Aorta (tissue), 5 donors: Measurements from ENCODE around the gene HOGA1. TPM values are rescaled to one million over a fixed set of nuclear protein-coding genes. Genes with fewer than 3 reads are reported as not detected.
"Not testable (repeated sequence)": the region's sequence is repeated elsewhere in the genome, so short reads cannot be mapped to it uniquely, and the experiment has no call there.

ENCODE experiments used
- ATAC-seq: fragments of 200-7000 bp; cut with Tn5 transposase; one replicate; pipeline ENCODE4 v1.9.1; 2022; ENCODE audit warnings: moderate library complexity; ENCODE audit not compliant: low FRiP score
- DNase-seq, 2 donors: peaks; one replicate each; pipeline ENCODE4 v3.0.0-alpha.2; 2020
- H3K27ac ChIP-seq, 2 donors: one replicate each; pipeline ENCODE4 v1.5.1; 2013; ENCODE audit warnings: low read length in 2 of 2, mild to moderate bottlenecking in 2 of 2, moderate library complexity in 2 of 2, control low read depth in 1 of 2, inconsistent platforms in 1 of 2, low read depth in 1 of 2
- H3K27me3 ChIP-seq, 2 donors: one replicate each; pipeline ENCODE4 v1.6.1; 2013; ENCODE audit warnings: control low read depth in 1 of 2, low read length in 1 of 2, mild to moderate bottlenecking in 1 of 2, moderate library complexity in 1 of 2; ENCODE audit not compliant: insufficient read depth in 2 of 2, control insufficient read depth in 1 of 2
- H3K36me3 ChIP-seq, 2 donors: one replicate each; pipeline ENCODE4 v1.6.1; 2013; ENCODE audit warnings: control low read depth in 1 of 2, low read length in 1 of 2, mild to moderate bottlenecking in 1 of 2; ENCODE audit not compliant: insufficient read depth in 2 of 2, control insufficient read depth in 1 of 2
- H3K4me1 ChIP-seq, 2 donors: one replicate each; pipeline ENCODE4 v1.6.1; 2013; ENCODE audit warnings: low read length in 2 of 2, control low read depth in 1 of 2, mild to moderate bottlenecking in 1 of 2, moderate library complexity in 1 of 2; ENCODE audit not compliant: insufficient read depth in 2 of 2, control insufficient read depth in 1 of 2
- H3K4me3 ChIP-seq, 2 donors: one replicate each; pipeline ENCODE4 v1.5.1; 2013; ENCODE audit warnings: low read length in 2 of 2, control low read depth in 1 of 2, mild to moderate bottlenecking in 1 of 2
- H3K9me3 ChIP-seq: one replicate; pipeline ENCODE4 v1.6.1; 2013; ENCODE audit warnings: mild to moderate bottlenecking, low read length; ENCODE audit not compliant: control insufficient read depth
- WGBS, 2 donors: extraction: QIAGEN DNeasy Blood & Tissue Kit; methylation state at CpG; one replicate each; pipeline ENCODE4 v1.1.7; 2013; 5-methylcytosine and 5-hydroxymethylcytosine counted together
- intact Hi-C, 2 donors: fragments of 100-400 bp; cut with DNase I; formaldehyde crosslinking; loops; one replicate each; pipeline versions ENCODE4 v1.14.2 to v1.15.0; 2022
- polyA plus RNA-seq, 2 donors: library from polyadenylated mRNA; stranded (reverse); fragments of 200-250 nt; gene quantifications; one replicate each; pipeline ENCODE4 v1.2.3, GENCODE V29; 2013
- total RNA-seq, 2 donors: library from RNA; stranded (reverse); fragmentation: NEBNext Ultra II Directional; extraction: Animal tissue kit (Norgen Biotek cat#: 25700); gene quantifications; one replicate each; pipeline ENCODE4 v1.2.1, GENCODE V29; 2021
- donor health status: healthy with polysubstance abuse.
- donor health status: Bipolar disorder and iron deficiency.
- donor health status: DM: no; HTN: no; CAD: no.
- donor health status: DM: no; HTN: no; CAD: no.
- donor health status: DM: yes; HTN: yes; CAD: no.

HOGA1 gene
- total and polyA plus RNA-seq, 4 donors, result 1.9 to 4.6 (median 3.9) TPM

GRCh38 chr10:97631098-97631497 is 46.9 kb downstream of the HOGA1 start:
- Histone ChIP-seq H3K4me1 (no peaks in the 10 kb centered on the region), H3K27ac (no peak overlapping the region), H3K27me3 (no peaks in the 10 kb centered on the region), H3K9me3 (no peaks in the 10 kb centered on the region), H3K36me3 (no peaks in the 10 kb centered on the region), H3K4me3 (no peak overlapping the region)
- ATAC-seq (no peak), DNase-seq (no peak)
- intact Hi-C loops, result no loop called here

GRCh38 chr10:97632949-97633884 is 49.0 kb downstream of the HOGA1 start, which contains the start of gene MORN4:
MORN4 (minus strand) TSS chr10:97633500; CDS start chr10:97619653, 13,847 bp downstream.
- H3K27me3 ChIP-seq, result no peaks in the 10 kb centered on the region
- H3K36me3 ChIP-seq, result no peaks in the 10 kb centered on the region
- DNase-seq (peak; percentile 96 to 97), ATAC-seq (peak; percentile 99)
- H3K4me3 ChIP-seq, result peak within 1 kb of the TSS; percentile 67 to 79
- intact Hi-C loops, result no loop called here
- H3K4me1 ChIP-seq, result no peaks in the 10 kb centered on the region
- no peaks in the 10 kb centered on the region for H3K9me3 ChIP-seq
- WGBS, 2 donors, result 2% methylated on average over 62 of the region's 62 CpGs
- no peak within 1 kb of the TSS for H3K27ac ChIP-seq

- Histone ChIP-seq H3K27ac (no peak overlapping the region), H3K36me3 (no peaks in the 10 kb centered on the region), H3K27me3 (no peaks in the 10 kb centered on the region), H3K4me3 (peak overlapping the region in 1 of 2 donors; percentile 67), H3K4me1 (no peaks in the 10 kb centered on the region), H3K9me3 (no peaks in the 10 kb centered on the region)
- 81 to 86% methylated on average over 8 of the region's 8 CpGs for WGBS, 2 donors
- intact Hi-C loops, result no loop called here
- no peak for DNase-seq
- peak; percentile 13 for ATAC-seq
These were observed 49.7 kb downstream of the HOGA1 start for GRCh38 chr10:97633921-97634320.

- WGBS, 2 donors, result 88 to 92% methylated on average over 1 of the region's 1 CpG
- H3K4me3 ChIP-seq, result no peak overlapping the region
- no peak overlapping the region for H3K27ac ChIP-seq
- H3K4me1 ChIP-seq, result no peaks in the 10 kb centered on the region
- intact Hi-C loops, result no loop called here
- no peaks in the 10 kb centered on the region for H3K36me3 ChIP-seq
- ATAC-seq, result no peak
- DNase-seq, result no peak
- no peaks in the 10 kb centered on the region for H3K27me3 ChIP-seq
- H3K9me3 ChIP-seq, result no peaks in the 10 kb centered on the region
These were observed 51.4 kb downstream of the HOGA1 start for GRCh38 chr10:97635577-97635976.

- H3K4me3 ChIP-seq, H3K9me3 ChIP-seq, H3K36me3 ChIP-seq, DNase-seq, H3K4me1 ChIP-seq, H3K27ac ChIP-seq, ATAC-seq, H3K27me3 ChIP-seq, intact Hi-C loops: not testable (repeated sequence)
- 69 to 76% methylated on average over 3 of the region's 3 CpGs for WGBS, 2 donors
These were observed 54.9 kb downstream of the HOGA1 start for GRCh38 chr10:97639090-97639489.

- peaks cover 0 to 2% of the 10 kb centered on the region in 2 donors for H3K36me3 ChIP-seq
- H3K4me1 ChIP-seq, result no peaks in the 10 kb centered on the region
- WGBS, 2 donors, result 2 to 3% methylated on average over 31 to 54 of the region's 54 CpGs
- no peaks in the 10 kb centered on the region for H3K9me3 ChIP-seq
- peak within 1 kb of the TSS in 1 of 2 donors; percentile 37 for H3K27ac ChIP-seq
- intact Hi-C loops, result no loop called here
- peak; percentile 99 to 100 for DNase-seq
- peak; percentile 99 for ATAC-seq
- H3K27me3 ChIP-seq, result no peaks in the 10 kb centered on the region
- peak within 1 kb of the TSS; percentile 60 to 87 for H3K4me3 ChIP-seq
These were observed 56.1 kb downstream of the HOGA1 start, which contains the start of gene PI4K2A for GRCh38 chr10:97640174-97640867. PI4K2A (plus strand) TSS chr10:97640671; CDS start chr10:97640743, 72 bp downstream.

- 1% methylated on average over 45 to 67 of the region's 67 CpGs for WGBS, 2 donors
- Histone ChIP-seq H3K4me3 (peak overlapping the region; percentile 60 to 87), H3K27ac (peak overlapping the region in 1 of 2 donors; percentile 37), H3K27me3 (no peaks in the 10 kb centered on the region), H3K36me3 (peaks cover 0 to 2% of the 10 kb centered on the region in 2 donors), H3K4me1 (no peaks in the 10 kb centered on the region), H3K9me3 (no peaks in the 10 kb centered on the region)
- intact Hi-C loops, result no loop called here
- ATAC-seq (peak; percentile 69), DNase-seq (peak; percentile 71 to 75)
These were observed 57.0 kb downstream of the HOGA1 start for GRCh38 chr10:97640868-97641811.
